ENCODE data around the gene CCDC27. TPM values are rescaled to one million over a fixed set of nuclear protein-coding genes. Genes with fewer than 3 reads are reported as not detected.

Gene CCDC27
- polyA plus RNA-seq, 3 donors, result not detected

DNA sequence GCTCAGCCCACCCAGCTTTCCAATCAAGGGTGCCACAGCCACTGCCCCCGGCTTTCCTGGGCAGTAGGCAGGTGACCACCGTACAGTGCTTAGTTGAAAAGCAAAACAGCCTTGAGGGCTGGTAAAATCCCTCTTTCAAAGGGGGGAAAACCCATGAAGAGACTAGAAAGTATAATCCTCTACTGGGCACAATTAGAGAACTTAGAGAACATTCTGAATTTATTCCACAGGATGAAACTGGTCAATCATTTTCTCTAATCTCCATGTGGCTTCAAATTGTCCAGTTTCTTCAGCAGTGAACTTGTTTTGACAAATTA, 59.3 kb downstream of the CCDC27 start:
- Histone ChIP-seq H3K27me3 (ENCODE audit: control insufficient read depth in 2 of 2, insufficient read depth in 2 of 2, low read length in 2 of 2) (no peaks in the 10 kb centered on the region), H3K27ac (ENCODE audit: low read depth in 1 of 2, low read length in 2 of 2) (no peak overlapping the region), H3K4me2 (replicated peaks; ENCODE audit: extremely low read depth, low read length, poor library complexity, severe bottlenecking) (no peak overlapping the region), H3K79me2 (ENCODE audit: insufficient read depth, low read length) (no peaks in the 10 kb centered on the region), H4K20me1 (ENCODE audit: insufficient read depth, low read length) (no peaks in the 10 kb centered on the region), H3K9ac (ENCODE audit: insufficient read depth, low read length, poor library complexity, severe bottlenecking) (no peak overlapping the region), H3K36me3 (replicated peaks in 1 of 2; ENCODE audit: control insufficient read depth in 1 of 2, insufficient read depth in 2 of 2, low read length in 2 of 2) (peaks cover 9 to 24% of the 10 kb centered on the region in 2 donors), H2AFZ (ENCODE audit: insufficient read depth, low read depth, low read length, poor library complexity, severe bottlenecking) (no peak overlapping the region), H3K9me3 (replicated peaks in 1 of 2; ENCODE audit: control insufficient read depth in 1 of 2, insufficient read depth in 1 of 2, low read length in 2 of 2) (peaks cover 0 to 8% of the 10 kb centered on the region in 2 donors), H3K4me3 (replicated peaks in 1 of 3; ENCODE audit: low read depth in 2 of 3, low read length in 3 of 3) (no peak overlapping the region), H3K4me1 (ENCODE audit: control insufficient read depth in 1 of 2, insufficient read depth in 2 of 2, low read length in 2 of 2) (no peaks in the 10 kb centered on the region)
- intact Hi-C loops (cut with micrococcal nuclease), result no loop called here
- peaks cover 6% of the 10 kb centered on the region for H3K4me1 Mint-ChIP-seq
- peaks cover 2 to 14% (median 11%) of the 10 kb centered on the region in 7 donors for H3K9me3 Mint-ChIP-seq
- TF ChIP-seq CTCF (IDR thresholded peaks at IDR 0.05), result no peak
- DNase-seq, result no peak
- H3K27me3 Mint-ChIP-seq (ENCODE audit: low read depth in 3 of 3), result peaks cover 0 to 6% (median 2%) of the 10 kb centered on the region in 3 donors
- H3K36me3 Mint-ChIP-seq, result peaks cover 19% of the 10 kb centered on the region in 2 donors
- H3K4me3 Mint-ChIP-seq, result no peak overlapping the region
- WGBS (ENCODE audit: insufficient coverage), result 100% methylated on average over 1 of the region's 2 CpGs
- no peak overlapping the region for H3K27ac Mint-ChIP-seq

DNA sequence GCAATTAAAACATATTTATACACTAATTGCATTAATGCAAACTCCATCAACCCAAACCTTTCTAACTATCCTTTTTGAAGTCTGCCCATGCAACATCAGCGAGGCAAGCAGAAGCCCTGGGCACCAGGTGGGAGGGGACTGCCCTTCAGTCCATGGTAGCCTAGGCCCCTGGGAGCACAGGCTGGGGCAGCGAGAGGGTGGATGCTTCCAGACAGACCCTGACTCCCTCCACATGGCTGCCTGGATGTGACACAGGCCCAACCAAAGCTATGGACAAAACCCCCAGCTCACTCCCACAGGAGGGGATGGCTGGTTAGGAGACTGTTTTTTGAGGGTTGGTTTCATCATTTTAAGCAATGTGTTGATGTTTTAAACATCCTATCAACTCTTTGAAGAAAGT, 61.8 kb downstream of the CCDC27 start:
- Histone ChIP-seq H3K4me3 (replicated peaks in 1 of 3; ENCODE audit: low read depth in 2 of 3, low read length in 3 of 3) (no peak overlapping the region), H3K36me3 (replicated peaks in 1 of 2; ENCODE audit: control insufficient read depth in 1 of 2, insufficient read depth in 2 of 2, low read length in 2 of 2) (peaks cover 9 to 31% of the 10 kb centered on the region in 2 donors), H3K27me3 (ENCODE audit: control insufficient read depth in 2 of 2, insufficient read depth in 2 of 2, low read length in 2 of 2) (no peaks in the 10 kb centered on the region), H3K4me2 (replicated peaks; ENCODE audit: extremely low read depth, low read length, poor library complexity, severe bottlenecking) (no peak overlapping the region), H2AFZ (ENCODE audit: insufficient read depth, low read depth, low read length, poor library complexity, severe bottlenecking) (no peak overlapping the region), H3K27ac (ENCODE audit: low read depth in 1 of 2, low read length in 2 of 2) (no peak overlapping the region), H3K9me3 (replicated peaks in 1 of 2; ENCODE audit: control insufficient read depth in 1 of 2, insufficient read depth in 1 of 2, low read length in 2 of 2) (no peaks in the 10 kb centered on the region), H3K9ac (ENCODE audit: insufficient read depth, low read length, poor library complexity, severe bottlenecking) (no peak overlapping the region), H4K20me1 (ENCODE audit: insufficient read depth, low read length) (no peaks in the 10 kb centered on the region), H3K79me2 (ENCODE audit: insufficient read depth, low read length) (no peaks in the 10 kb centered on the region), H3K4me1 (ENCODE audit: control insufficient read depth in 1 of 2, insufficient read depth in 2 of 2, low read length in 2 of 2) (no peaks in the 10 kb centered on the region)
- Mint-ChIP-seq H3K27me3 (ENCODE audit: low read depth in 3 of 3) (peaks cover 0 to 5% (median 5%) of the 10 kb centered on the region in 3 donors), H3K4me3 (no peak overlapping the region), H3K4me1 (peaks cover 6% of the 10 kb centered on the region), H3K27ac (no peak overlapping the region), H3K9me3 (peaks cover 0 to under 1% (median 0%) of the 10 kb centered on the region in 7 donors), H3K36me3 (peaks cover 21 to 24% of the 10 kb centered on the region in 2 donors)
- WGBS (ENCODE audit: insufficient coverage), result 100% methylated on average over 1 of the region's 2 CpGs
- intact Hi-C loops (cut with micrococcal nuclease), result no loop called here
- no peak for TF ChIP-seq CTCF (IDR thresholded peaks at IDR 0.05)
- DNase-seq, result no peak
